BJ (cell line): ENCODE results near the gene ABLIM1. TPM values are rescaled to one million over a fixed set of nuclear protein-coding genes. Genes with fewer than 3 reads are reported as not detected.

Source experiments
- CTCF ChIA-PET: fragments of 350-600 bp; formaldehyde crosslinking; extraction: SDS; loops from one replicate; lab custom pipeline; 2021; ENCODE audit warnings: antibody characterized with exemption, inconsistent platforms; lab: Yijun Ruan, JAX
- POLR2A ChIA-PET: fragments of 300-600 bp; sonication (Branson Sonifier 250); formaldehyde crosslinking; extraction: SDS; loops from one replicate; lab custom pipeline; 2021; ENCODE audit warnings: antibody characterized with exemption; lab: Charles Lee
- DNase-seq: peaks from one replicate; pipeline ENCODE4 v3.0.0-alpha.2; 2011; ENCODE audit warnings: low read depth
- H3K27me3 ChIP-seq: 2 replicates; pipeline ENCODE4 v1.6.0; 2011; ENCODE audit warnings: low read length; ENCODE audit not compliant: control insufficient read depth, insufficient read depth
- H3K36me3 ChIP-seq: 2 replicates; pipeline ENCODE4 v1.5.1; 2011; ENCODE audit warnings: low read length; ENCODE audit not compliant: control insufficient read depth, insufficient read depth
- H3K4me3 ChIP-seq: 2 replicates; pipeline ENCODE4 v1.5.1; 2011; ENCODE audit warnings: low read depth, mild to moderate bottlenecking, control low read depth, low read length
- polyA plus RNA-seq: library from polyadenylated mRNA; depleted of rRNA; stranded (reverse); fragments of >200 nt; gene quantifications from 2 replicates; pipeline ENCODE4 v1.2.3, GENCODE V29; 2011
- TF ChIP-seq, protein P1 (sequence below): IDR thresholded peaks from 2 replicates; pipeline ENCODE4 v1.5.1; 2011; ENCODE audit warnings: low read depth, mild to moderate bottlenecking, control low read depth, inconsistent platforms, low read length, moderate library complexity; ENCODE audit not compliant: insufficient read depth

Gene ABLIM1
- polyA plus RNA-seq, 1 experiment: 14.4 TPM

DNA sequence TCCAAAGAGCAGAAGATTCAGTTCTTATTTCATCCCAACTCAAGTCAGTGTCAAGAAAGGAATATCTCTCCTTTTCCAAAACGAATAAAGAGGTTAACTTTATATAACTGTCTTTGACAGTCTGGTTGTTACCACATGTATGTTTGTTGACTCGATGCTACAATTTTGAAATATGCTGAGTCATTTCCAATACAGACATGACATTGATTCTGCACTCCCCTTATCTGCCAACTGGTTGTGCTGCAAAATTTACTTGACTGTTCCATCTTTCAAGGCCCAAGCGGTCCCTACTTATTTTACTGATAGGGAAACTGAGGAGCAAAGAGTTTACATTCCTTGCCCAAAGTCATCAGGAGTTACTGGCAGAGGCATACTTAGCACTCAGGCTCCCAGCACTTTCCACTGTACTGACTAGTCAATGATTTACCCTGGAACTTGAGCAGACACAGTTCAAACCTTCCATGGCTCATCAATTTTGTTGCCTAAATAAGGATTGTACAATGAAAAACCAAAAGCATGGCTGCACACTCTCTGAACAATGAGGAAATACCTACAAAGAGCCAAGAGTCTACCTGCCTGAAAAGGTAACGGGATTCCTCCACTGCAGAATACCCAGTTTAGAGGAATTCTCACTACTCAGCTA is 52.8 kb downstream of the ABLIM1 start:
- Histone ChIP-seq H3K4me3 (no peak overlapping the region), H3K27me3 (no peaks in the 10 kb centered on the region), H3K36me3 (no peaks in the 10 kb centered on the region)
- DNase-seq: no peak
- TF ChIP-seq, protein P1, sequence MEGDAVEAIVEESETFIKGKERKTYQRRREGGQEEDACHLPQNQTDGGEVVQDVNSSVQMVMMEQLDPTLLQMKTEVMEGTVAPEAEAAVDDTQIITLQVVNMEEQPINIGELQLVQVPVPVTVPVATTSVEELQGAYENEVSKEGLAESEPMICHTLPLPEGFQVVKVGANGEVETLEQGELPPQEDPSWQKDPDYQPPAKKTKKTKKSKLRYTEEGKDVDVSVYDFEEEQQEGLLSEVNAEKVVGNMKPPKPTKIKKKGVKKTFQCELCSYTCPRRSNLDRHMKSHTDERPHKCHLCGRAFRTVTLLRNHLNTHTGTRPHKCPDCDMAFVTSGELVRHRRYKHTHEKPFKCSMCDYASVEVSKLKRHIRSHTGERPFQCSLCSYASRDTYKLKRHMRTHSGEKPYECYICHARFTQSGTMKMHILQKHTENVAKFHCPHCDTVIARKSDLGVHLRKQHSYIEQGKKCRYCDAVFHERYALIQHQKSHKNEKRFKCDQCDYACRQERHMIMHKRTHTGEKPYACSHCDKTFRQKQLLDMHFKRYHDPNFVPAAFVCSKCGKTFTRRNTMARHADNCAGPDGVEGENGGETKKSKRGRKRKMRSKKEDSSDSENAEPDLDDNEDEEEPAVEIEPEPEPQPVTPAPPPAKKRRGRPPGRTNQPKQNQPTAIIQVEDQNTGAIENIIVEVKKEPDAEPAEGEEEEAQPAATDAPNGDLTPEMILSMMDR: no peak
- ChIA-PET POLR2A (no interaction called here), CTCF (interaction anchor here (1.0 kb wide), 1 partner anchor 98 kb away, joined by 3 read pairs; no protein-coding TSS in a partner anchor)

DNA sequence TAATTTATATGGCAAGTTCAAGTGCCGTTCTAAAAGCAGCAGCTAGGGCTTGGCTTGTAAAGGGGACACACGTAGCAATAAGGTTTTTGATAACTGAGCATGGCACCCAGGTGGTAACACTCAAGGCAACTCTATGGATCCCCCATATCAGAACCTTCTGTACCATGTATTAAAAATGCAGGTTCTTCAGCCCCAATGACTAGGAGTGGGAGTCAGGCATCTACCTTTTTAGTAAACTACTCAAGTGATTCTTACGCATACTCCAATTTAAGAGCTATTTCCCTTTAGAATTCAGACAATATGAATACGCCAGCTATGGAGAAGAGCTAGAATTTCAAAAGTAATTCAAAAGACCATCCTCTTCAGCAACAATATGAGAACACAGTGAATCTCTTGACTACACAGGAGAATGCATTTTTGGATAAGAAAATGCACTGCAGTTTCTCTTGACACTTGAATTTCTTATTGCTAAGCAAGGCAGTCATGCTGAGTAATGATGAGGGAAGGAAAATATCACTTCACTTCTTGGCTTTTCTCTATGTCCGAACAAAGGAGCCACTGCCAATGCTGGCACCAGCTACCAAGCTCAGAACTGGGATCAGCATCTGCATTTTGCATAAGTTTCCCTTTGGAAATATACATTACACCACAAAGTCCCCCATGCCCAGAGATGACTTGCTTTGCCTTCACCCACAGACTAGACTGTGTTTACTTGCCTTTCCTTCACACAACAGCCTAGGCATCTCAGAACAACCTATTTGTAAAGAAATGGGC is 53.5 kb downstream of the ABLIM1 start:
- CTCF ChIA-PET: interaction anchor here (1.0 kb wide), 1 partner anchor 99 kb away, joined by 3 read pairs; no protein-coding TSS in a partner anchor
- POLR2A ChIA-PET: no interaction called here
- no peak for DNase-seq
- Histone ChIP-seq H3K36me3 (no peaks in the 10 kb centered on the region), H3K27me3 (no peaks in the 10 kb centered on the region), H3K4me3 (no peak overlapping the region)
- TF ChIP-seq, protein P1: no peak

DNA sequence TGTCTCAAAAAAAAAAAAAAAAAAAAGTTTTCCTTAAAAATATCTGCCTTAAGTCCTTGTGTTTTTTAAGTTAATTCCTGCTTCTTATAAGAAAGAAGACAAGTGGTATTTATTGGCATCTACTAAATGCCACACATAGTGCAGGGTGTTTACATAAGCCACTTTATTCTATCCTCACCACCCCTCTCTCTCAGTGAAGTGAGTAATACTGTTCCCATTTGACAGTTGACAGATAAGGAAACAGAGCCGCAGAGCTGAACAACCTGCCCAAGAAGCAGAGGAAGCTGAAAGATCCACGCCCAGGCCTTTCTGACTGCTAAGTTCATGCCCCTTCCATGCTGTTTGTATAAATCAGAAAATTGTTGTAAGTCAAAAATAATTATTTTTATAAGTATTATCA is 54.1 kb downstream of the ABLIM1 start:
- CTCF ChIA-PET: interaction anchor here (1.0 kb wide), 1 partner anchor 100 kb away, joined by 3 read pairs; no protein-coding TSS in a partner anchor
- Histone ChIP-seq H3K27me3 (no peaks in the 10 kb centered on the region), H3K4me3 (no peak overlapping the region), H3K36me3 (no peaks in the 10 kb centered on the region)
- no peak for DNase-seq
- TF ChIP-seq, protein P1: no peak
- POLR2A ChIA-PET: no interaction called here

DNA sequence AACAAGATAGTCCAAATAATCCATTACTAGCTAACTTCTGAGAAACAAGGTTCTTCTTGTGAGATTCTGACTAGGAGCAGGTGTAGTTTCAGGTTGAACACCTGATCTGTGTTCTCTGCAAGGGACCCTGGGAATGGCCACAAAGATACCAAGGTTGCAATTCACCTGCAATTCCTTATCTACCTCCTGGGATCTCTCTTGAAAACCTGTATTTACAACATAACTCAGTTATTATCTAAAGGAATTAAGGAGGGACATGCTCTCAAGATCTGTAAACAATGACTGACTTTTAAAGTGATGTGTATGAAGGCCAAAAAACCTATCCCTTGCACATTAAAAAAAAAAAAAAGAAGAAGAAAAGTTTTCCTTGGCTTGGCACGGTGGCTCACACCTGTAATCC is 54.8 kb downstream of the ABLIM1 start:
- TF ChIP-seq, protein P1: no peak
- no peaks in the 10 kb centered on the region for H3K36me3 ChIP-seq
- ChIA-PET POLR2A (no interaction called here), CTCF (no interaction called here)
- DNase-seq: no peak
- H3K4me3 ChIP-seq: no peak overlapping the region
- H3K27me3 ChIP-seq: no peaks in the 10 kb centered on the region

DNA sequence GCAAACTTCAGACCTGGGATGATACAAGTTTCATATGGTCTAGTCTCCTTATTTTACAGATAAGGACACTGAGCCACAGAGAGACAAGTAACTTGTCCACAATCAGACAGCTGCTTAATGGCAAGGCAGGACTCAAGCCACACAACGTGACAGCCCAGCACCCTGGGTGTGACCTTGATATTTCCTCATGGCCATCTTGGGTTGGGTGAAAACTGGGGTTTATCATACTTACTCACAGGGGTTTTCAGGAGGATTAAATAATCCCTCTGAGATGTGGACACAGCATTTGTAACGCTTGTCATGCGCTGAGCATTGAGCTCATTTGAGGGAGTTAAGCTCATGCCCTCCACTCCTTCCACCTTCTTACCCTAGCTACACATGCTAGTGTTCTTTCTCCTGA is 58.0 kb downstream of the ABLIM1 start:
- H3K4me3 ChIP-seq: no peak overlapping the region
- no peaks in the 10 kb centered on the region for H3K36me3 ChIP-seq
- no peaks in the 10 kb centered on the region for H3K27me3 ChIP-seq
- ChIA-PET POLR2A (no interaction called here), CTCF (interaction anchor here (1.1 to 1.9 kb wide), 2 partner anchors 11 to 13 kb away, joined by 3 to 5 read pairs; no protein-coding TSS in a partner anchor)
- TF ChIP-seq, protein P1: no peak
- no peak for DNase-seq
